Ishikawa (cell line): ENCODE data around the gene ZNF654.

Experiments
- CEBPB ChIP-seq: IDR thresholded peaks from 2 replicates; pipeline ENCODE4 v1.6.1; 2012
- CREB1 ChIP-seq: IDR thresholded peaks from 2 replicates; pipeline ENCODE4 v1.6.1; 2012; ENCODE audit warnings: low read depth
- EGR1 ChIP-seq: IDR thresholded peaks from 2 replicates; pipeline ENCODE4 v1.6.1; 2012
- EP300 ChIP-seq: IDR thresholded peaks from 2 replicates; pipeline ENCODE4 v1.6.1; 2012; ENCODE audit warnings: borderline replicate concordance
- FOXM1 ChIP-seq: IDR thresholded peaks from 2 replicates; pipeline ENCODE4 v1.6.1; 2012; ENCODE audit warnings: low read depth, borderline replicate concordance
- MAX ChIP-seq: IDR thresholded peaks from 2 replicates; pipeline ENCODE4 v1.6.1; 2012
- NFIC ChIP-seq: IDR thresholded peaks from 2 replicates; pipeline ENCODE4 v1.6.1; 2012
- RAD21 ChIP-seq: IDR thresholded peaks from 2 replicates; pipeline ENCODE4 v1.6.1; 2012; ENCODE audit warnings: low read depth
- REST ChIP-seq: IDR thresholded peaks from 2 replicates; pipeline ENCODE4 v1.6.1; 2012; ENCODE audit warnings: low read depth, mild to moderate bottlenecking
- TAF1 ChIP-seq: IDR thresholded peaks from 2 replicates; pipeline ENCODE4 v1.6.1; 2012; ENCODE audit warnings: low read depth, mild to moderate bottlenecking
- TCF12 ChIP-seq: IDR thresholded peaks from 2 replicates; pipeline ENCODE4 v1.6.1; 2012; ENCODE audit warnings: low read depth
- TEAD4 ChIP-seq: IDR thresholded peaks from 2 replicates; pipeline ENCODE4 v1.6.1; 2012
- YY1 ChIP-seq: IDR thresholded peaks from 2 replicates; pipeline ENCODE4 v1.6.1; 2012; ENCODE audit warnings: low read depth
- ZBTB7A ChIP-seq: IDR thresholded peaks from 2 replicates; pipeline ENCODE4 v1.6.1; 2012; ENCODE audit warnings: low read depth
- TF ChIP-seq, protein P1 (sequence below): IDR thresholded peaks from 2 replicates; pipeline ENCODE4 v1.6.1; 2012

Gene ZNF654

GRCh38 chr3:88075072-88075471, 16.0 kb downstream of the ZNF654 start:
- TF ChIP-seq NFIC (no peak), CEBPB (no peak), EGR1 (no peak), YY1 (no peak), TCF12 (no peak), CREB1 (no peak), RAD21 (no peak), FOXM1 (no peak), TAF1 (no peak), MAX (no peak), ZBTB7A (no peak), EP300 (no peak), REST (no peak), TEAD4 (no peak)
- TF ChIP-seq, protein P1, sequence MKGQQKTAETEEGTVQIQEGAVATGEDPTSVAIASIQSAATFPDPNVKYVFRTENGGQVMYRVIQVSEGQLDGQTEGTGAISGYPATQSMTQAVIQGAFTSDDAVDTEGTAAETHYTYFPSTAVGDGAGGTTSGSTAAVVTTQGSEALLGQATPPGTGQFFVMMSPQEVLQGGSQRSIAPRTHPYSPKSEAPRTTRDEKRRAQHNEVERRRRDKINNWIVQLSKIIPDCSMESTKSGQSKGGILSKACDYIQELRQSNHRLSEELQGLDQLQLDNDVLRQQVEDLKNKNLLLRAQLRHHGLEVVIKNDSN: no peak

DNA sequence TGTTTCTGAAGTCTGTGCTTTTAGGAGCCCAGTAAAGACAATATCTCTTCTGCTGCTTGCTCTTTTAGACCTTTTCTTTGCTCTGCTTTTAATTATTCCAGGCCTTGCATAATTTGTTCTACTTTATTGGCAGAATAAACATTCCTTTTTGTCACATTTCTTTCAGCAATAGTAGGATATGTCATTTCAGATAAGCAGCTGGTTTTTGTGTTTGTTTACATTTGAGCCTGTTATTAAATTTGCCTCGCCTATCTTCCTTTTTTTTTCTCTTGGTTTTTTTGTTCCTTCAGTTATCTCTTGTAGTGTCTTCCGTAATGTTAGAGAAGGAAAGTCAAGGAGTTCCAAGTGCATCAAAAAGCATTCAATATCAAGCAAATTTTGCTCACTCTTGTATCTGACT, 16.4 kb downstream of the ZNF654 start:
- no peak for TF ChIP-seq TEAD4
- TF ChIP-seq, protein P1: no peak
- no peak for TF ChIP-seq NFIC
- no peak for TF ChIP-seq ZBTB7A
- TF ChIP-seq YY1: no peak
- no peak for TF ChIP-seq CEBPB
- no peak for TF ChIP-seq REST
- TF ChIP-seq TAF1: no peak
- TF ChIP-seq EGR1: no peak
- TF ChIP-seq TCF12: no peak
- no peak for TF ChIP-seq MAX
- no peak for TF ChIP-seq CREB1
- TF ChIP-seq FOXM1: no peak
- TF ChIP-seq RAD21: no peak
- TF ChIP-seq EP300: no peak

DNA sequence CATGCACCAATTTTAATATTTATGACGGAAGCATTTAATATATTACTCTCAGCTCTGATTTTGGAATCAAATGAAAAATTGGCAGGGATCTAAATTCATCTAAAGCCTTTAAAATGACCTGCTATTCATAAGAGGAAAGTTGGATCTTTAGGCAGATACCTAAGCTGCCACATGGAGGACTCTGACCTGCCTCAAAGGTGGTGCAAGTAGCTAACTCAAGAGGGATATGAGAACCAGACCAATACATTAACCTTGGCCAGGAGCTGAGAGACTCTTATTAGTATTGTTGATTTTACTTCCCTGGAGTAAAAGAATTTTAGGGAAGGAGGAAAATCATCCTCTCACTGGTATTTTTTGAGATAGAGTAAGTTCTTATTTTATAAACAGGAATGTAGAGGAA, 17.7 kb downstream of the ZNF654 start:
- no peak for TF ChIP-seq TAF1
- TF ChIP-seq, protein P1: no peak
- TF ChIP-seq FOXM1: no peak
- no peak for TF ChIP-seq NFIC
- TF ChIP-seq CREB1: no peak
- TF ChIP-seq RAD21: no peak
- no peak for TF ChIP-seq TCF12

GRCh38 chr3:88078932-88079331, 19.9 kb downstream of the ZNF654 start:
- TF ChIP-seq TAF1: no peak
- no peak for TF ChIP-seq EGR1

- no peak for TF ChIP-seq RAD21
- no peak for TF ChIP-seq TCF12
- TF ChIP-seq TEAD4: no peak
- TF ChIP-seq ZBTB7A: no peak
Observed at GRCh38 chr3:88082854-88083253, 23.8 kb downstream of the ZNF654 start.

DNA sequence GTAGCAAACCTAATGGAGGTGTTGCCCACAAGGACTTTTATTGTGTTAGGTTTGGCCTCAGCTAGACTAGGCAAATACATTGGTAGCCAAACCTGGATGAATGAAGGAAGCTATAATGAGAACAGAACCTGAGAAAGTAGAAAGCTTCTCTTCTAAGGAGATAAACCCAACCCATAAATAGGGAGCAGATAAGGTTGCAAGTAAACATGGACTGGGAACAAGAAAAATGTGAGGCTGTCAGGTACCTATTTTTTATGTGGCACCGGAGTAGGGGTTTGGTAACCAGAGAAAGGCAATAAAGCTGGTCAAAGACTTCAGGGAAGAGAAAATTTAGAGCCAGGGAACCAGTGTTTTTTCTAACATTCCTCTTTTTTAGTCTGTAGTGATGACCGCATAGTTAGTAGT, 25.0 kb downstream of the ZNF654 start:
- TF ChIP-seq FOXM1 (no peak), TCF12 (no peak), REST (no peak), TEAD4 (no peak), NFIC (no peak), MAX (no peak), TAF1 (no peak), ZBTB7A (no peak), YY1 (no peak), CEBPB (no peak), RAD21 (no peak), EP300 (no peak)
- TF ChIP-seq, protein P1: no peak
